Measurements from ENCODE around the gene PHAX. TPM values are rescaled to one million over a fixed set of nuclear protein-coding genes. Genes with fewer than 3 reads are reported as not detected.
"Not testable (repeated sequence)": the region's sequence is repeated elsewhere in the genome, so short reads cannot be mapped to it uniquely, and the experiment has no call there.

Gene PHAX
- total RNA-seq, 2 donors from 2014 or later, result 22.2 to 40.7 TPM

GRCh38 chr5:126664586-126664985 lies 63.8 kb downstream of the PHAX start:
- H3K27me3 ChIP-seq (replicated peaks; ENCODE audit: insufficient read depth), result no peaks in the 10 kb centered on the region
- WGBS, result 78% methylated on average over 2 of the region's 2 CpGs
- TF ChIP-seq POLR2A (IDR thresholded peaks at IDR 0.05), result no peak
- TF ChIP-seq CTCF (IDR thresholded peaks at IDR 0.05), result no peak
- TF ChIP-seq POLR2AphosphoS5 (IDR thresholded peaks at IDR 0.05), result no peak
- no peaks in the 10 kb centered on the region for H3K9me3 ChIP-seq
- intact Hi-C loops (cut with DNase I), result no loop called here
- H3K4me3 ChIP-seq, result no peak overlapping the region
- DNase-seq (ENCODE audit: low spot score), result no peak
- H3K36me3 ChIP-seq, result no peaks in the 10 kb centered on the region
- H3K4me1 ChIP-seq (replicated peaks), result no peaks in the 10 kb centered on the region
- H3K27ac ChIP-seq, result no peak overlapping the region

GRCh38 chr5:126670109-126670508 lies 69.4 kb downstream of the PHAX start:
- H3K4me1 ChIP-seq (replicated peaks); H3K4me3 ChIP-seq; intact Hi-C loops (cut with DNase I); H3K36me3 ChIP-seq; DNase-seq (ENCODE audit: low spot score); H3K27me3 ChIP-seq (replicated peaks; ENCODE audit: insufficient read depth); H3K27ac ChIP-seq; H3K9me3 ChIP-seq: not testable (repeated sequence)
- WGBS, result 89% methylated on average over 1 of the region's 1 CpG

GRCh38 chr5:126671681-126672080 lies 70.9 kb downstream of the PHAX start:
- H3K27ac ChIP-seq; intact Hi-C loops (cut with DNase I); H3K4me1 ChIP-seq (replicated peaks); H3K27me3 ChIP-seq (replicated peaks; ENCODE audit: insufficient read depth); H3K36me3 ChIP-seq; DNase-seq (ENCODE audit: low spot score); H3K4me3 ChIP-seq; H3K9me3 ChIP-seq: not testable (repeated sequence)
- WGBS, result 86% methylated on average over 3 of the region's 3 CpGs

- DNase-seq (ENCODE audit: low spot score), result no peak
- Histone ChIP-seq H3K4me1 (replicated peaks) (no peaks in the 10 kb centered on the region), H3K4me3 (no peak overlapping the region), H3K36me3 (no peaks in the 10 kb centered on the region), H3K27me3 (replicated peaks; ENCODE audit: insufficient read depth) (no peaks in the 10 kb centered on the region), H3K27ac (no peak overlapping the region), H3K9me3 (no peaks in the 10 kb centered on the region)
- intact Hi-C loops (cut with DNase I), result no loop called here
- 79% methylated on average over 11 of the region's 11 CpGs for whole genome bisulfite sequencing
- no peak for TF ChIP-seq POLR2AphosphoS5 (IDR thresholded peaks at IDR 0.05)
Measured at GRCh38 chr5:126673477-126673876, 72.7 kb downstream of the PHAX start.

- intact Hi-C loops (cut with DNase I), result no loop called here
- DNase-seq (ENCODE audit: low spot score), result no peak
- Histone ChIP-seq H3K4me3 (no peak overlapping the region), H3K27me3 (replicated peaks; ENCODE audit: insufficient read depth) (no peaks in the 10 kb centered on the region), H3K4me1 (replicated peaks) (no peaks in the 10 kb centered on the region), H3K27ac (no peak overlapping the region), H3K36me3 (no peaks in the 10 kb centered on the region), H3K9me3 (no peaks in the 10 kb centered on the region)
- WGBS, result 79% methylated on average over 7 of the region's 7 CpGs
- TF ChIP-seq CTCF (IDR thresholded peaks at IDR 0.05), result no peak
- TF ChIP-seq POLR2A (IDR thresholded peaks at IDR 0.05), result no peak
- no peak for TF ChIP-seq POLR2AphosphoS5 (IDR thresholded peaks at IDR 0.05)
Measured at GRCh38 chr5:126674145-126674544, 73.4 kb downstream of the PHAX start.

GRCh38 chr5:126675338-126675737 lies 74.6 kb downstream of the PHAX start:
- no peaks in the 10 kb centered on the region for H3K9me3 ChIP-seq
- intact Hi-C loops (cut with DNase I), result no loop called here
- no peaks in the 10 kb centered on the region for H3K4me1 ChIP-seq (replicated peaks)
- WGBS, result 93% methylated on average over 2 of the region's 2 CpGs
- H3K27ac ChIP-seq, result no peak overlapping the region
- no peak for DNase-seq (ENCODE audit: low spot score)
- H3K4me3 ChIP-seq, result no peak overlapping the region
- no peaks in the 10 kb centered on the region for H3K36me3 ChIP-seq
- H3K27me3 ChIP-seq (replicated peaks; ENCODE audit: insufficient read depth), result no peaks in the 10 kb centered on the region
- TF ChIP-seq CTCF (IDR thresholded peaks at IDR 0.05) (no peak), POLR2A (IDR thresholded peaks at IDR 0.05) (no peak), POLR2AphosphoS5 (IDR thresholded peaks at IDR 0.05) (no peak)
